ENCODE data around the gene CCP110.

CCP110 gene

GRCh38 chr16:19599968-19600716 is 76.4 kb downstream of the CCP110 start:
- no peak for DNase-seq (ENCODE audit: low spot score)

- peak; percentile 76 for DNase-seq (ENCODE audit: low spot score)
Observed at GRCh38 chr16:19601083-19601976, 77.6 kb downstream of the CCP110 start.

All from putamen (tissue), 1 donor.